Kidney epithelial cell (primary cell): ENCODE data around the gene WNT7A. TPM values are rescaled to one million over a fixed set of nuclear protein-coding genes. Genes with fewer than 3 reads are reported as not detected.

ENCODE experiments used
- DNase-seq: peaks from one replicate; pipeline ENCODE4 v3.0.0-alpha.2; 2010; ENCODE audit warnings: low read depth
- H3K27me3 ChIP-seq: 2 replicates; pipeline ENCODE4 v1.6.0; 2011; ENCODE audit warnings: low read length; ENCODE audit not compliant: control insufficient read depth, insufficient read depth
- H3K36me3 ChIP-seq: 2 replicates; pipeline ENCODE4 v1.5.1; 2011; ENCODE audit warnings: low read length; ENCODE audit not compliant: control insufficient read depth, insufficient read depth
- H3K4me3 ChIP-seq: 2 replicates; pipeline ENCODE4 v1.5.1; 2011; ENCODE audit warnings: low read depth, mild to moderate bottlenecking, control low read depth, low read length
- CTCF ChIP-seq: IDR thresholded peaks from 2 replicates; pipeline ENCODE4 v1.5.1; 2011; ENCODE audit warnings: mild to moderate bottlenecking, moderate library complexity, low read length, control low read depth, inconsistent platforms; ENCODE audit not compliant: insufficient read depth, poor library complexity, severe bottlenecking
- total RNA-seq: library from RNA; depleted of rRNA; stranded (reverse); fragments of >200 nt; gene quantifications from 2 replicates; pipeline ENCODE4 v1.2.3, GENCODE V29; 2015

Gene WNT7A
- total RNA-seq, 1 donor from 2014 or later, result 14.4 TPM

DNA sequence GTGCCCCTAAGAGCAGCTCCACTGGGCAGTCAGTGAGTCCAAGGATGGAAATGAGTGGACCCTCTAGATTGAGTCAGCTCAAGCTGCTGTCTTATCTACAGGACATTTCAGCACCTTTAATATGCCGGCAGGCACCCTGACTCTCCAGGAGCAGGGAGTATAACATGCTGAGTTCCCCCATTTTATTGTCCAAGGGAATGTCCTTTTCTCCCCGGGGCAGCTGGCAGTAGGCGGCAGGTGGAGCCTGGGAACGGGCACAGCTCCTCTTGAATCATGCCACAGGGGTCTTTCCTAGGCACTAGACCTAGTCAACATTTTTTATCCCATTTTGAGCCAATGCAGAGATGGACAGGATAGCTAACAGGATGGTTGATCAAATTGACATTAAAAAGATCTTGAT lies 14.8 kb downstream of the WNT7A start:
- TF ChIP-seq CTCF, result no peak
- DNase-seq, result no peak
- Histone ChIP-seq H3K27me3 (no peaks in the 10 kb centered on the region), H3K36me3 (no peaks in the 10 kb centered on the region), H3K4me3 (no peak overlapping the region)

DNA sequence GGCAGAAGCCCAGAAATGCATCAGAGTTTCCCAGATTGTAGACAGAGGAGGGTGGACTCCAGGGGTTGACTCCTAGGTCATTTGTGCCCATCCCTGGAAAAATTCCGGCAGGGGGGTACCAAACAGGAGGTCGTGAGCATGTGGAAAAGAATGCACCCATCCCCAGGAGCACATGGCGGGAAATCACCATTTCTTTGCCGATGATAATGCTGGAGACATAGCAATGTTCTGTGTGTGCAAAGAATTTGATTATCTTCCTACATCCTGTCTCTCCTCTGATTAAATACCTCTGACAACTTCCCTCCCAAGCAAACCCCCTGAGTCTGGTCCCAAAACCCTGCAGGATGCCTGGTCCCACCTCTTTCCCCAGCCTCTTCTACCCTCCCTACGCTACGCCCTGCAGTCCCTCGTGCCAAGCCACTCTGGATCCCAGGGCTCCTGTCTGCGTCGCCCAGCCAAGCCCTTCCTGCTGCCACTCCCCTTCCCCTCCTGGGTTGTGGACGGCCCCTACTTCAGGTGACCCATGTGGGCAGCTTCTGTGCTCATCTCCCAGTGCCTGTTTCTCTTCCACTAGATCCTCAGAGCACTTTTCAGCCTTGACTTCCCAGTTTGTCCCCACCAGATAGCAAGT lies 15.8 kb downstream of the WNT7A start:
- H3K27me3 ChIP-seq, result no peaks in the 10 kb centered on the region
- H3K36me3 ChIP-seq, result no peaks in the 10 kb centered on the region
- no peak for TF ChIP-seq CTCF
- no peak for DNase-seq
- H3K4me3 ChIP-seq, result no peak overlapping the region

GRCh38 chr3:13863382-13863952 lies 16.4 kb downstream of the WNT7A start:
- Histone ChIP-seq H3K36me3 (no peaks in the 10 kb centered on the region), H3K4me3 (no peak overlapping the region), H3K27me3 (no peaks in the 10 kb centered on the region)
- TF ChIP-seq CTCF, result no peak
- no peak for DNase-seq

GRCh38 chr3:13861461-13861860 lies 18.4 kb downstream of the WNT7A start:
- Histone ChIP-seq H3K27me3 (no peaks in the 10 kb centered on the region), H3K36me3 (no peaks in the 10 kb centered on the region), H3K4me3 (no peak overlapping the region)
- DNase-seq, result no peak
- TF ChIP-seq CTCF, result no peak

DNA sequence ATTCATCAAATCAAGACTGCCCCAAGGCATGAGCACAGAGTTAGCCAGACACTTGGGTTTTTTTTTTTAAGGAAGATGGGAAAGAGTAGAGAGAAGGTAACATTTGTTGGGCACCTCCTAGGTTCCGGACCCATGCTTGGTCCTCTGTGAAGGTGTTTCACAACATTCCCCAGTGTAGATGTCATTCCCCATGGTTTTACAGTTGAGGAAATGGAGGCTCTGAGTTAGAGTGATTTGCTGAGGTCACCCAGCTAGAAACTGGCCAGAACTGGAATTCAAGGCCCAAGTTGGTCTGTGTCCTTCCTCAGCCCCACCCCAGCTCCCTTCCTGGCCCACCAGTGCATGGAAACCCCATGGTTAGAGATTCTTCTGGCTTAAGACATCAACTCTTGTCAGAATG lies 19.9 kb downstream of the WNT7A start:
- TF ChIP-seq CTCF, result no peak
- Histone ChIP-seq H3K36me3 (no peaks in the 10 kb centered on the region), H3K4me3 (no peak overlapping the region), H3K27me3 (no peaks in the 10 kb centered on the region)
- no peak for DNase-seq
